OCI-LY1 (cell line): ENCODE results near the gene SMYD3.

Experiments used
- CTCF ChIP-seq: fragments of 200-600 bp; sonication (generic), shearing (Covaris generic); IDR thresholded peaks from 2 replicates; pipeline ENCODE4 v1.5.1; 2017; ENCODE audit warnings: mild to moderate bottlenecking, antibody characterized with exemption, low read length, moderate library complexity, mixed read lengths
- EZH2 ChIP-seq: fragments of 200-600 bp; sonication (generic), shearing (Covaris generic); IDR thresholded peaks from 2 replicates; pipeline ENCODE4 v1.8.0; 2017; ENCODE audit warnings: borderline replicate concordance, mixed run types, mild to moderate bottlenecking, antibody characterized with exemption, low read length, moderate library complexity, mixed read lengths

DNA sequence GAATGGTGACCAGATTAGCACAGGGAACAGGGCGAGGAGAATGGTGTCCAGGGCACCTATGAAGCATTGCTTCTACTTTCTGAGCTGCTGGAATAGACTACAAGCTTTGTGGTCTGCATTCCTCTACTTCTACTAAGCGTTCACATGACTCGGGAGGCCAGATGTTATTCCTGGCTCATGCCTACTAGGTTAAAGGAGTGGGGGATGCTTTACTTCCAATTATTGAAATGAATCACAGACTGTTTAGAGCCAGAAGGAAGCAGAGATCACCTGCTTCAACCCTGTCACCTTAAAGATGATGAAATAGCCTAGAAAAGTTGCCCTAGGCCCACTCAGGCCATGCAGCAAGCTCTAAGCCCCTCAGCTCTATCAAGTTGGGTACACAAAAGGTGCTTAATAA lies 718.8 kb downstream of the SMYD3 start:
- TF ChIP-seq CTCF (no peak), EZH2 (no peak)
